ENCODE measurements around the gene KRT7. TPM values are rescaled to one million over a fixed set of nuclear protein-coding genes. Genes with fewer than 3 reads are reported as not detected.

KRT7 gene
- total and polyA plus RNA-seq, 2 donors (not counting 3 experiments of a cell fraction or from before 2014, with no cell fraction given): 120 to 293 TPM

- Histone ChIP-seq H4K20me1 (replicated peaks; ENCODE audit: control insufficient read depth, extremely low read depth, insufficient read depth, low read length) (no peaks in the 10 kb centered on the region), H3K9me1 (replicated peaks; ENCODE audit: control insufficient read depth, extremely low read depth, insufficient read depth, low read length) (no peaks in the 10 kb centered on the region), H3K4me3 (replicated peaks in 1 of 3; ENCODE audit: insufficient read depth in 1 of 3, low read depth in 1 of 3, low read length in 3 of 3) (no peak overlapping the region), H3K4me1 (ENCODE audit: control insufficient read depth, extremely low read depth, insufficient read depth, low read length) (peaks cover 34% of the 10 kb centered on the region), H3K27ac (ENCODE audit: insufficient read depth, low read depth, low read length) (no peak overlapping the region), H2AFZ (ENCODE audit: low read depth, low read length) (no peak overlapping the region), H3K9ac (replicated peaks; ENCODE audit: extremely low read depth, insufficient read depth, low read length) (no peak overlapping the region), H3K9me3 (replicated peaks; ENCODE audit: control insufficient read depth, insufficient read depth, low read length) (no peaks in the 10 kb centered on the region), H3K27me3 (ENCODE audit: control insufficient read depth in 2 of 2, insufficient read depth in 2 of 2, low read length in 2 of 2) (no peaks in the 10 kb centered on the region), H3K79me2 (ENCODE audit: control insufficient read depth, insufficient read depth, low read length) (peaks cover 5% of the 10 kb centered on the region), H3K4me2 (ENCODE audit: insufficient read depth, low read length) (no peak overlapping the region), H3K36me3 (ENCODE audit: control insufficient read depth in 2 of 2, extremely low read depth in 1 of 2, insufficient read depth in 2 of 2, low read length in 2 of 2) (no peaks in the 10 kb centered on the region)
- no peak for TF ChIP-seq POLR2AphosphoS5 (IDR thresholded peaks at IDR 0.05; ENCODE audit: insufficient read depth, low read depth, low read length)
- TF ChIP-seq MAX (IDR thresholded peaks at IDR 0.05; ENCODE audit: insufficient read depth, insufficient read length): no peak
- TF ChIP-seq MYC (IDR thresholded peaks at IDR 0.05; ENCODE audit: low read depth, low read length): no peak
- TF ChIP-seq GATA2 (IDR thresholded peaks at IDR 0.05; ENCODE audit: insufficient read depth, insufficient read length, low read depth, low read length): no peak
- TF ChIP-seq CTCF (IDR thresholded peaks at IDR 0.05; ENCODE audit: extremely low read depth in 1 of 2, insufficient read depth in 1 of 2, low read depth in 1 of 2, low read length in 2 of 2): no peak
- no peak for TF ChIP-seq JUN (IDR thresholded peaks at IDR 0.05; ENCODE audit: borderline replicate concordance, insufficient read depth, insufficient read length, low read depth)
- no peak for TF ChIP-seq FOS (IDR thresholded peaks at IDR 0.05; ENCODE audit: borderline replicate concordance, insufficient read depth, low read length)
- no peak for TF ChIP-seq EZH2 (IDR thresholded peaks at IDR 0.05; ENCODE audit: borderline replicate concordance, low read depth, low read length, severe bottlenecking)
- TF ChIP-seq POLR2A (IDR thresholded peaks at IDR 0.05; ENCODE audit: low read depth, low read length): no peak
- DNase-seq (ENCODE audit: low read depth, low spot score) (no peak), FAIRE-seq (no peak)
- ChIA-PET POLR2A (no interaction called here), CTCF (interaction anchor here (2.5 to 2.6 kb wide), 2 partner anchors 12 to 99 kb away, joined by 8 read pairs; no protein-coding TSS in a partner anchor)
- dilution Hi-C loops (cut with MboI; ENCODE audit: extremely low pct_ligation_motif_present, low sequenced_read_pairs): no loop called here
- no TSS peak for BruUV-seq (replicated peaks)
- intact Hi-C loops (cut with micrococcal nuclease): no loop called here
Observed at GRCh38 chr12:52228366-52228765, 4.7 kb upstream of the KRT7 start.
